GM06990 (cell line): Measurements from ENCODE around the gene PLCB2.

Source experiments
- DNase-seq: peaks from one replicate; pipeline ENCODE4 v3.0.0-alpha.2; 2011; ENCODE audit not compliant: insufficient read length; ENCODE audit errors: extremely low read depth
- H3K27me3 ChIP-seq: replicated peaks from 2 replicates; pipeline ENCODE4 v1.6.0; 2011; ENCODE audit warnings: low read length; ENCODE audit not compliant: control insufficient read depth, insufficient read depth
- H3K36me3 ChIP-seq: 2 replicates; pipeline ENCODE4 v1.5.1; 2011; ENCODE audit warnings: low read length; ENCODE audit not compliant: control insufficient read depth, insufficient read depth
- H3K4me3 ChIP-seq: replicated peaks from 2 replicates; pipeline ENCODE4 v1.5.1; 2011; ENCODE audit warnings: low read depth, mild to moderate bottlenecking, control low read depth, low read length
- CTCF ChIP-seq: IDR thresholded peaks from 2 replicates; pipeline ENCODE4 v1.5.1; 2011; ENCODE audit warnings: low read length, control low read depth, mild to moderate bottlenecking, inconsistent platforms; ENCODE audit not compliant: insufficient read depth, poor library complexity, severe bottlenecking

PLCB2 gene

GRCh38 chr15:40322531-40323238 lies 14.9 kb upstream of the PLCB2 start:
- Histone ChIP-seq H3K27me3 (no peaks in the 10 kb centered on the region), H3K4me3 (peak overlapping the region; percentile 44), H3K36me3 (no peaks in the 10 kb centered on the region)
- DNase-seq, result no peak
- TF ChIP-seq CTCF, result no peak

DNA sequence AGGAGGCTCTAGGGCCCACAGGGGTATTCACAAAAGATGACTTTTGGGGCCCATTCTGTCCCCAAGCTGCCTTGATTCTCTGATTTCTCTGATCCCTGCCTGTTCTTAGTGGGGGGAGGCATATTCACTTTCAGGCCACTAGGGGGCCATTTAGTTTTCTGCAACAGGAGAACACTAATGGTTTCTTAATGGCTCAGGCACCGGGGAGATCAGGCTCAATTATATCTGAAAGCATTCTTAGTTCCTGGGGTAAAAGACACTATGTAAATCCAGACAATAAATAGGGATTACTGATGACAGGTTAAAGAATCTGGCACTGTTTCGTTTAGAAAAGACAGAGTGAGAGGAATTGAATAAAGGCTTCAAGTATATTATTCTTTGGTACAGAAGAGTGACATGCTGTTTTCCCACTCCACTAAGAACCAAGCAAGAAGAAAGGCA lies 13.2 kb upstream of the PLCB2 start:
- no peaks in the 10 kb centered on the region for H3K36me3 ChIP-seq
- no peaks in the 10 kb centered on the region for H3K27me3 ChIP-seq
- H3K4me3 ChIP-seq, result no peak overlapping the region
- no peak for DNase-seq
- TF ChIP-seq CTCF, result peak; percentile 93

DNA sequence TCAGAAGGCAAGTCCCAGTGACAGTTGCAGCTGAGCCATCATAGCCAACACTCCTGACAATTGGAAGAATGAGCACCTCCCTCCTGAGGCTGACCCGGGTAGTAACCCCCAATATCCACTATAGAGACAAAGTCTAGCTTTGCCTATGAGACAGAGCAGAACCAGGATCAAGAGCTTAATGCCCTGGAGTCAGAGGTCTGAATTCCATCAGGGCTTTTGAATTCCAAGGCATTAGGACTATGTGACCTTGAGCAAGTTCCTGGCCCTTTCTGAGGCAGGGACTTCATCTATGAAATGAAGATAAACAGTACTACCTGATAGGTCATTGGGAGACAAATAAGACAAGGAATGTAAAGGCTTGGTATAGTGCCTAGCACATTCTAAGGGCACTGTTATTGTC lies 12.7 kb upstream of the PLCB2 start:
- DNase-seq, result no peak
- no peak overlapping the region for H3K4me3 ChIP-seq
- TF ChIP-seq CTCF, result no peak
- no peaks in the 10 kb centered on the region for H3K27me3 ChIP-seq
- H3K36me3 ChIP-seq, result no peaks in the 10 kb centered on the region

DNA sequence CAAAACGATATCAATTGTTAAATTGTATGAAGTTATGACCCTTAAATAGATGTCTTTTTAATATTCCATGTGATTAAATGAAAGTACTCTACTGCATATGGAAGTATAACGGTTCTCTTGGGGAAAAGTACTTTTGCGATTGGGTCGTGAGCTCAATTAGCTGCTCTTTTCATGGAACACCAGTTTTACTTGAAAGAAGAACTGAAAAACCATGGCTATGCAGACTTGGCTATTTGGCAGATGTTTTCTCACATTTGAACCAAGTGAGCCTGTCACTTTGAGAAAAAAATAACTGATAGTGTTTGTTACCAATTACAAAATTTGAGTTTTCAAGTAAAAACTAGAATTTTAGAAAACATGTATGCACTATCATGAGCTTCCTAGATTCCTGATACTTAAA lies 9.8 kb upstream of the PLCB2 start:
- DNase-seq, result no peak
- H3K4me3 ChIP-seq, result no peak overlapping the region
- TF ChIP-seq CTCF, result no peak
- no peaks in the 10 kb centered on the region for H3K36me3 ChIP-seq
- H3K27me3 ChIP-seq, result no peaks in the 10 kb centered on the region

- TF ChIP-seq CTCF, result no peak
- Histone ChIP-seq H3K36me3 (no peaks in the 10 kb centered on the region), H3K4me3 (no peak overlapping the region), H3K27me3 (no peaks in the 10 kb centered on the region)
- DNase-seq, result no peak
These were observed 9.2 kb upstream of the PLCB2 start for GRCh38 chr15:40316931-40317330.
